HG03378 (cell line): ENCODE measurements around the gene RBM4.

Source experiments
- ATAC-seq: cut with Tn5 transposase; IDR thresholded peaks from one replicate; pipeline ENCODE4 v1.9.1; 2021; ENCODE audit warnings: mild to moderate bottlenecking, moderate library complexity; ENCODE audit not compliant: unreplicated experiment

Gene RBM4

GRCh38 chr11:66687831-66688281, 49.4 kb downstream of the RBM4 start:
- ATAC-seq: no peak

GRCh38 chr11:66688561-66689534, 50.3 kb downstream of the RBM4 start:
- ATAC-seq: no peak

GRCh38 chr11:66689661-66690590, 51.4 kb downstream of the RBM4 start:
- ATAC-seq: no peak

- ATAC-seq: no peak
Measured at GRCh38 chr11:66691311-66691980, 52.9 kb downstream of the RBM4 start.

GRCh38 chr11:66692446-66692845, 53.9 kb downstream of the RBM4 start:
- no peak for ATAC-seq

- no peak for ATAC-seq
Measured at GRCh38 chr11:66692871-66693331, 54.4 kb downstream of the RBM4 start.

- no peak for ATAC-seq
Measured at GRCh38 chr11:66693356-66694055, 55.0 kb downstream of the RBM4 start.

- no peak for ATAC-seq
Measured at GRCh38 chr11:66694056-66694410, 55.5 kb downstream of the RBM4 start.

- peak; percentile 49 for ATAC-seq
Measured at GRCh38 chr11:66694732-66695207, 56.3 kb downstream of the RBM4 start.
